SW480 (cell line): ENCODE measurements around the gene YIPF5.

ENCODE experiments used
- DNase-seq: peaks from one replicate; pipeline ENCODE4 v3.0.0-alpha.2; 2016; ENCODE audit warnings: low spot score

YIPF5 gene

DNA sequence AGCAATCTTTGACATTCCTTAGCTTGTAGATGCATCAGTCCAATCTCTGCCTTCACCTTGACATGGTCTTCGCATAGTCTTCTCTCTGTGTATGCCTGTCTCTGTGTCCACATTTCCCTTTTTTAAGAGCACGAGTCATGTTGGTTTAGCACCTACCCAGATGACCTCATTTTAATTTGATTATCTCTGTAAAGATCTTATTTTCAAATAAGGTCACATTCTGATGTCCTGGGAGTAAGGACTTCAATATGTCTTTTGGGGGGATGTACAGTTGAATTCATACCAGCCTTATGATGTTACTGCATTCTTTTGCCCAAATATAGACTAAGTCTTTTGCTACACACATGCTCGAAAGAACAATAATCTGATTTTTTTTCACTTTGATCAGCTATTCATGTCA is 7.1 kb upstream of the YIPF5 start:
- no peak for DNase-seq

DNA sequence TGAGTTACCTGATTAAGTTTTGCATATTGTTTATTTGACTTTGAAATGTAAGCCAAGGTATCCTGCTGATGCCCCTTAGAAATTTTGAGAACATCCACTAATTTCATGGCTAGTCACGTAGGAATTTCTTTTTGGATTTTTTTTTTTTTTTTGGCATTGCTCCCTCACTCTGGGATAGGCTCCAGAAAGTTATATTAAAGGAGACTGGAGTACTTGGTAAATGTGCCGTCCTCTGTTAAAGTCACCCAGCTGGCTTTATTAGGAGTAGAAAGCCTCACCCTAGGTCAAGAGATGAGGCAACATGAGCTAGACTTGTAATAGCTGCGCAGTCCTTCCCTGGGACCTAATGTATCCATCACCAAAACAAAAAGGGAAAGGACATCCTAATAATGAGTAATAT is 3.3 kb upstream of the YIPF5 start:
- no peak for DNase-seq

DNA sequence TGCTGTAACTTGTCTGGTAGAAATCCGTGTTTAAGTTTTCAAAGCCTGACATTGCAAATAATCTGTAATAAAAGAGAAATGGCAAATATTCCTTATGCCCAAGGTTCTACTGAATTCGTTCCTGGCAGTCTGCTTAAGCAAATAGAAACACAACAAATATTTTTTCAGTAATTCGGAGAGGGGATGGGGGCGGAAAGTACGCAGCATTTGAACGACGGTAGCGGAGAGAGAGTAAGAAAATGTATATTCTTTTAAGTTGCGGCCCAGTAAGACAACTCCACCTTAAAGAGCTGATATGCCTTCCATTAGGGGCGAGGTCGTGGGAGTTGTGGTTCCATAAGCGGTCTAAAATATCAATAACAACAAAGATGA is 569 bp downstream of the YIPF5 start:
- no peak for DNase-seq

DNA sequence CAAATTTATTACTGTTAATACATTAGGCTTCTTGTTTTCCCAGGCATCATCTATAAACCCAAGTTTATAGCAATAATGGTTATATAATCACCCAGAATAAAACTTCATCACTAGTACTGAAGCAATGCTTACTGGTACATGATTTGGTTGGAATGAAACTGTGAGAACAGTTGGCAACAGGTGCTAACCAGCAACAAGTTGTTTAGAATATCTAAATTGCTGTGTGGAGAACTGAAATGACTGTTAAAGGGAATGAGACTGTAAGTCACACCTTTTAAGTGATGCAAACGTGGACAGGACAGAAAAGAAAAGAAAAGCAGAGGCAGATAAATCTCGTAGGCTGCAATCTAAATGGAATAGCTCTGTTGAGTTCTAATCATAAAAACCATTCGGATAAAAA is 2.5 kb downstream of the YIPF5 start:
- DNase-seq: no peak

DNA sequence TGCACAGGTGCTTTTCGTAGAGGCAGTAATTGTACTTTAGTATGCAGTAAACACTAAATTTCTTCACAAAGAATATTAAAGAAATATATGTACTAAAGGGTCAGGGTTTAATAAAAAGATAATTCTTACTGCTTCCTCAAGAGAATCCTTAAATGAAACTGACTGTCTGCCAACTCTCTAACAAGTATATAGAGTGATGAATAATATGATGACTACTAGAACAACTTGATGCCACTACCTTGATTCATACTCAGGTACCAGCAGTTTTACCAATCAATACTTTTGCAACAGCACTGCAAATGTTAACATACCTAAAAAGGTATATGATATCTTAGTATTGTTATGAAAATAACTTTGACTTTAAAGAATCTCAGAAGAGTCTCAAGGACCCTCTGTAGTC is 3.8 kb downstream of the YIPF5 start:
- DNase-seq: no peak

DNA sequence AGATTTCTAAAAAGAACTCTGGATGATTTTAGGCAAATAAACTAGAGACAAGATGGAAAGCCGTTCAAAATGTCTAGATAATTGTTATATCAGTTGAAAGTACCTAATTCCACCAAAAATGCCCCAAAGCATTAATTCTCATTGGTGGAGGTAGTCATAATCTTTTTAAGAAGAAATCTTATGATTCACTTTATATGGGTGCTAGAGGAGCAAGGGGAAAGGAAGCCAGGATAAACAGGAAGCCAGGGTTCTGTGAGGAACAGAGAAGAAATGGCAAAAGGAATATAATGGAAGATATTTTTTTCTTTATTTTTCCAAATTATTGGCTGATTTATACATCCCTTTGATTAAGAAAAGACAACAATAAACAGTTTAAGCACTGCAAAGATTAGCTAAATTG is 7.8 kb downstream of the YIPF5 start:
- no peak for DNase-seq

DNA sequence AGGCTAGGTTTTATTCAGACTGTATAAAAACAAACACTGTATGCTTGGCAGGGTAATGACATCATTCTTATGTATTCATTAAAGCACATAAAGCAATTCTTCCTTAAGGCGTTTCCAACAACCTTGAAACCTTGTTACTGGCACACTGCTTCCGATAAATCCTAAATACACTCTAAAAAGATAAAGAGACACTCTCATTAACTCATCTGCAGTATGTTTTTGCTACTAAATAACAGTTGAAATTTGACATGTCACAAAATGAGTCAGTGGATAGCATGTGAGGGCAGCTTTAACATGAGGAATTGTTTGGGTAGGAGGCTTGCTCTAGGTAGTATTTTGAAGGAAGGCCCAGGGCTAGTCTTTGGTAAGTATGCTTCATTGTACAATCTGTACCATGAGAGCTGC is 13.7 kb downstream of the YIPF5 start:
- DNase-seq: no peak

DNA sequence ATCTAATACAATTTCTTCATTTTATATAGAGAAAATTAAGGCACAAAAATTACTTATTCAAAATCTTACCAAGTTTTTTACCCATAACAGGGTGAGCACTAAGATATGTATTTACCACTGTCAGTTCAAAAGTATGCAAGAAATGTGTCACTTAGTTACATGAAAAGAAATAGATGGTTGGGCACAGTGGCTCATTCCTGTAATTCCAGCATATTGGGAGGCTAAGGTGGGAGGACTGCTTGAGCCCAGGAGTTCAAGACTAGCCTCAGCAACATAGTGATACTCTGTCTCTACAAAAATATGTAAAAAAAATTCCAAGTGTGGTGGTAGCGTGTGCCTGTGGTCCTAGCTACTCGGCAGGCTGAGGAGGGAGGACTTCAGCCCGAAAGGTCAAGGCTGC is 19.4 kb downstream of the YIPF5 start:
- no peak for DNase-seq

DNA sequence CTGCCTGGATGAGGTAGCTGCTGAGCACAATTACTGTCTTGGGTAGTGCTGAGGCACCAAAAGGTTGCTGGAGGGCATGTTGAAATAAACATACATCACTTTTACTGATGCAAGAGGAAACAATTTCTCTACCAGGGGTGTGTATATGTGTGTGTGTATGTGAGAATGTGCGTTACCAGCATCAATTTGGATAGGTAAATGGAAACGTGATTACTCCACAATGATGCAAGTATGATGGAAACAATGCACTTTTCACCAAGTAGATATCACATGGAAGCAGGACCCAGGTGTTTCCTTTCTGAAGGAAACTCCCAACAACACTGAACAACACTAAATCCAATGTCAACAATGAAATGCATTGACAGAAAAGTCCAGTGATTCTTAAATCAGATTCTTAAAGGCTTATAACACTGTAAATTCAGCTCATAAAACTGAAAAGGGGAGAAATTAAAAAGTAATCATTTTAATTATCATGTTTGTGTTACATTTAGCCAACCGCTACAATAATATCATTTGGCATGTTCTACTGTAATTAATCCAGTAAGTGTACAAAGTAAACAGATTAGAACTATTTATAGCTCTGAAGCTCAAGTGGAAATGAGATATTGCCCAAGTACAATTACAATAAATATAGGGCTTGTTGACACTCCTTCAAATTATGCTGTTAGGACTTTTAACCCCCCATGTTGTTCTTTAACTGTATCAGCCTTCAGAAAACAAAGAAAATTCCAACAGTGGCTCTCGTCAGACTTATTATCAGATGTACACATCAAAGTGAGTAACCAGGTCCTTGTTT is 25.3 kb downstream of the YIPF5 start:
- no peak for DNase-seq

DNA sequence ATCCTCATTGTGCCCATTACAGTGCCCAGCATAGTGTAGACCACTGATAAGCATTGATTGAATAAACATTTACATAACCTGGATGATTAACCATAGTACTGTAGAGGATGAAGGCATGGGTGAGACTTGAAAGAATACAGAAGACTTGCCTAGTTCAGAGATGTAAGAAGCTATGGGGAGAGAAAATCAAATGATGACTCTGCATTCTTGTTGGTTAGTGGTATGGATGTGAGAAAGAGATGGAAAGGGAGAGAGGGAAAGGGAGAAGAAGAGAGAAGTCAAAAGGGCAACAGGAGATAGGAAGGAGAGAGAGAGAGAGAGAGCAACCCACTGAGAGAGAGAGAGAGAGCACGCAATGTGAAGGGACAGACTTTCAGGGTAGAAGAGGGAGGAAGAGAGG is 26.8 kb downstream of the YIPF5 start:
- no peak for DNase-seq

DNA sequence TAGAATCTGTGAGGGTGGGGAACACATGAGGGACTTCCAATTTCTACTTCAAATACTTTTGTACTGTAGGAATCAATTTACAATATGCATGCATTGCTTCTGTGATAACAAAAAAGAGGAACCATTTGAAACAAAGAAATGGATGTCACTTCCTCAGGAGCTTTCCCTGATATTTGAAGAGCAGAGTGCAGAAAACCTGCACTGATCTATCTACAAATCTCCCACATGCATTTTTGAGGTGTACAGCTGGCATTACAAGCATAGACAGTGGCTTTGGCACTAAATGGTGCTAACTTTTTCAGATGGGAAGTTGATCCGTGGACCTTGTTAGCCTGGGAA is 27.7 kb downstream of the YIPF5 start:
- no peak for DNase-seq

DNA sequence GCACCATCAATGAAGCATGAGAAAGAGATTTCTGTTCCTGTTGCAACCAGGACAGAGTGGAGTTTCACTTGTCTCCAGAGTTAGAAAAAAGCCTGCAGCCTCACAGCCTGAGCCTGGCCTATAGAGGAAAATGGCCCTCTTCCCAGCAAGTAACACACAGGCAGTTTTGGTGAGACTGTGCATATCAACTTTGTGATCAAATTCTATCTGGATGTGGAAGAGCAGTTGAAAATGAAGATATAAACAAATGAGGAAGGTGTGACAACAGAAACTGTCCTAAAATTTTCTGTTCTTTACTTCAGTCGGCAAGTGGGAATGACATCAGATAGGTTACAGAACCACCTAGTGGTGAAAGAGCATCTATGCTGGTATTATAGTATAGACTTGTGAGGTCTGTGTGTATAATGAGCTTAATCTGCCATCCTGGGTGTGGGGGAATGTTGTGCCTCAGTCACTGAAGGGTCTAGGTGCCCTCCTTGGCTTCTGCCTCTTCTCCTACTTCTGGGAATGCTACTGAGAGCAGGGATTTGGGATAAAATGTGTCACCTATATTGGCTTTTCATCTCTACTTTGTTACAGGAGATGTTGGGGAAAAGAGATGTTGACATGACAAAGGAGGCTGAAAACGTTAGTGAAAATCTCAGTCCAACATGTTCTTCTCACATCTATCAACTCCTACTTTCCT is 28.2 kb downstream of the YIPF5 start:
- DNase-seq: peak; percentile 76

DNA sequence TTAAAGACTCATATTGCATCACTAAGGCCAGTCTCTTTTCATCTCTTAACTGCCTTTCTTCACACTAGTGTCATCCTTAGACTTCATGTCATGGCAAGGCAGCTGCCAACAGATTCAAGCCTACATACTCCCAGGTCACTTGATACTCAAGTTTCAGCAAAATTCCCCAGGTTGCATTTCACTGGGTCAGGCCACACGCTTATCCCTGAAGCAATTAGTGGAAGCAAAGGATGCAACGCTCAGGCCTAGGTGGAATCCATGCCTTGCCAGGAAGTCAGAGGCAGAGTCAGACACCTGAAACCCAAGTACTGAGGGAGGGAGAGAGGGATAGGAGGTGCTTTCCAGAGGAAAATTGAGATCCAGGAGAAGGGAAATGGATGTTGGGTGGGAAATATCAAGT is 28.9 kb downstream of the YIPF5 start:
- DNase-seq: no peak

DNA sequence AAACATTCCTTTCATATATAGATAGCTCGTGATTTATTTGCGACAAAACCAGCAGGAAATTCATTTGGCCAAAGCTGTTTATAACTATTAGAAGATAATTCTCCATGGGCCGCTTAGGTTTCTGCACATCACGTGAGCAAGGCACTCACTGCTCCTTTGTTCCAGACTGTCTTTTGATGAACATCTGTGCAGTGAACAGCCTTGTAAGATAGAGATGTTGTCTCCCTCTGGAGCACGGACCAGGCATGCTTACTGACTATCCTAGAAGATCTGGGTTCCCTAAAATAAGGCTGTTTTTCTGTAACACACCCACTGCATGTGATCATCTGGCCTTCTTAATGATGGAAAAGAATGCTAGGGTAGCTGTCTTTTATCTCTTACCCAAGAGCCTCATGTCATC is 30.9 kb downstream of the YIPF5 start:
- DNase-seq: no peak

DNA sequence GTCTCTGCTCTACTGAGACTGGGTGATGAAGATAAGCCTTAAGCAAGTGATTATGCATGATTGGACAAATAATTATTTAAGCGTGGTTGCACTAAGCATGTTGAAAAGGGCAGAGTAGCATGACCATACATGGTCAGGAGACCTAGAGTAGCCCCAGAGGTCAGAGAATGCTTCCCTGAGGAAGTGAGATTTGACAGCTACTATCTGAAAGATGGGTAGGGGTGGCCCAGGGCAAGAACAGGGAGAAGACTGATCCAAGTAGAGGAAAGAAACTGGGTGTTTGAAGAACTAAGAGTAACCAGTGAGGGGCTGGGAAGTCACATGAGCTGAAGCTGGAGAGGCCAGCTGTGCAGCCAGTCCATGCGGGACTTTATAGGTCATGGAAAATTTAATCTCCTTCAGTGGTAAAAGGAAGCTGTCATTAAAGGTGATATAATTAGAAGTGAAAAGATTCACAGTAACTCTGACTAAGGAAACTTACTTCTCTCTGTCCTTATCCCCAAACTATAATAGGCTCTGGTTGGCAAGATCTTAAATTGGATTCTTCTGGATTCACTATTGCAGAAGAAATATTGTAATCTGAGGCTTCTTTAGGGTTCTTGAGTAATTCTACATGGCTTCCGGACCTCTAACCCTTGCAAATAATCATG is 35.2 kb downstream of the YIPF5 start:
- DNase-seq: no peak

DNA sequence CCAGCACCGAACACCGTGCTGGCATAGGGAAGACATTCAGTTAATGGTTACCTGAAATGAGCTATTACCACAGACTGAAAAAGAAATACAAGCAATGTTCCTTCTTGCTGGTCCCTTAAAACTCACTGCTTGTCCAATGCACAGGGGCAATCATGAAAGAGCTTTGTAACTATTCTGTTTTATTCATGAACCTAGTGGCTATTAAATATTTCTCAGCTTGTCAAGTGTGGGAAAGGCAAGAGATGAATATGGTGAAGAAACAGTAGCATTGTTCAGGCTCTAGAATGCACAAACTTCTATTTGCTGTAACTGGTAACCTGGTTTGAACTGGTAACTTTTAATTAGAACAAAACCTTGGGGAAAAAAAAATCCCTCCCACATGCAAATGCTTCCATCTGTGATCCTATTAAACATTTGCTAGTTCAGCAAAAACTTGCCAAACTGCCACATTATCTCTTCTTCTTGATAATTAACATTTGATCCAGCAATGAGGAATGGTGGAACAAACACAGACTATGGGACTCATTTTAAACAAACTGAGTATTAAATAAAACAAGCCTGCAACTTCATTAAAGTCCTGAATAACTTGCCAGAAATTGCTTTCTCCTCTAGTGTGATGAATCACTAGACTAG is 36.1 kb downstream of the YIPF5 start:
- DNase-seq: no peak

DNA sequence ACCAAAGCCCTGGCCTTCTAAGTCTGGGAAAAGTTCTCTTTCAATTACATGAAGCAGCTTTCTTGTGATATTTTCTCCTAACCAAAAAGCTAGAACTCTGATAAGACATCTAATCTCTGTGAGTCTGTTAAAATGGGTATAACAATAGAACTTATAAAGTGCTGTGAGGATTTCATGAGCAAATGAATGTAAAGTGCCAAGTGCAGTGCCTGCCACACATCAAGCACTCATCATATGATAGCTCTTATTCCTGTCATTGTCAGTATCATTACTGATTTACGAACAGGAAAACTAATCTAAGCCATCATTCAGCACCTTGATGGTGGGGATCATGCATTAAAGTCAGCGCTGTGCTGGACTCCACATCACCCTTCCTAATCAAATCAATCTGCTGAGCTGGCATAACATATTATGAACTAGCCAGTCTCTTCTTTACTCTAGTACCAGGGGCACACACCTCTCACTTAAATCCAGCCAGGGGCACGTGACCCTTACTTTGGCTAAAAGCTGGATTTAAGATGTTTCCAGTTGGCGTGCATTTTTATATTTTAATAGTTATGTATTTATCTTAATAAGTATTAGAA is 37.3 kb downstream of the YIPF5 start:
- DNase-seq: no peak

DNA sequence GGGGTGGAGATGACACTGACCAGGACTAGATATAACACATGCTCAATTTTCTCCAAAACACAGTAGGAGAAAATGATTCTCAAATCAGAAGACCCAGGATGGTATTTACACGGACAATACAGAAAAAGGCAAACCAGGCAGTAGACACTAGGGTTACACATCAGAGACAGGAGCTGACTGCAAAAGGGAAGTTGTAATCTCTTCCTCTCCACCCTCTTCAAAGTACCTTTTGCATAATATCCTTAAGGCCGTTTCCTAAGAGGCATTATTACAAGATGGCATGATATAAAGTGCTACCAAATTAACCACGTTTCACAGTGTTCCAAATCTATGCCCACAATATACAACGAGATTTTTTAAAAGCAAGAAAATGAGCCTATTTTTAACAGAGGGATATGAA is 39.2 kb downstream of the YIPF5 start:
- no peak for DNase-seq

DNA sequence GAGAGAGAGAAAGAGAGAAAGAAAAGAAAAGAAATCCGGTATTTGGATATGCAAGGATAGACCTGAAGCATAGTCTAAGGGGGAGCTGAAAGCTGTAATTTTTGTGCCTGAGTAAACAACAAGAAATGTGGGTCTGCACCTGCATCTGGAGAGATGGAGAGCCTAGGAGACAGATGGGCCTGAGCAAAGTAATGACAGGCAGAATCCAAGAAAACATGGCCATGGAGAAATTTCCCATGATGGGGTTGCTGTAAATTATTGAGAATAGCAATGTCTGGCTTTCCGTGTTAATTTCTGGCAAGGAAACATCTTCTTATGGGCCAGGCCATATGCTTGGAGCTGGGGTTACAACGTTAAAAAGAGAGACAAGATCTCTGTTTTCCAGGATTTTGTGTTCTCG is 40.2 kb downstream of the YIPF5 start:
- DNase-seq: no peak

DNA sequence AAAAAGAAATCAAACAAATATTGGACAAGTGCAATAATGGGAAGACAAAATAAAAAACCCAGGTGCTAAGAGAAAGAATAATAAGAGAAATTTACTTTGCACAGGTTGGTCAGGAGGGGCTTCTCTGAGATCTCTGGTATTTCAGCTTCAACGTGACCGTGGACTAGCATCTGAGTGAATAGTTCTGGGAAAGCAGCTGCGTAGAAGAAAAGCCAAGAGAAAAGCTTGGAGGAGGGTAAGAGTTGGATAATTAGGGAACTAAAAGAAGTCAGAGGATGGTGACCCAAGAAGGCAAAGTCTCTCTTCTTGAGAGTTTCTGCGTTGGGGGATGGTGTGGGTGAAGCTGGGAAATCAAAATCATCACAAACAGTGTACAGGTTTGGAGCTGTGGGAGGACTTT is 41.6 kb downstream of the YIPF5 start:
- no peak for DNase-seq

DNA sequence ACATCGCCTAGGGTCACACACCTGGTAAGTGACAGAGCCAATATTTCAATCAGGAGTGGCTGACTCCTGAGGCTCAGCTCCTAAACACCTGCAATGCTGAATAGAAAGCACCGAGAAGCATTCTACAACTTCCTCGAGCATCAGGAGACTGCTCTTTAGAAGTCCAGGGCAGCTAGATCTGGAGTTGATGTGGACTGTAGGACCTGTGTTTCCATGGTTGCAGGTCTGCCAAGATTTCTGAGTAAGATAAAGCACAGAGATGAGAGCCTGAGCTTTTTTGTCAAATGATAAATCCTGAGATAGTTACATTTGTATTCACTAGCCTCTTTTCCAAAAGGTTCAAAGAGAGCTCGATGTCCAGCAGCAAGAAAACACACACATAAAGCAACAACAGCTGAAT is 43.8 kb downstream of the YIPF5 start:
- no peak for DNase-seq

DNA sequence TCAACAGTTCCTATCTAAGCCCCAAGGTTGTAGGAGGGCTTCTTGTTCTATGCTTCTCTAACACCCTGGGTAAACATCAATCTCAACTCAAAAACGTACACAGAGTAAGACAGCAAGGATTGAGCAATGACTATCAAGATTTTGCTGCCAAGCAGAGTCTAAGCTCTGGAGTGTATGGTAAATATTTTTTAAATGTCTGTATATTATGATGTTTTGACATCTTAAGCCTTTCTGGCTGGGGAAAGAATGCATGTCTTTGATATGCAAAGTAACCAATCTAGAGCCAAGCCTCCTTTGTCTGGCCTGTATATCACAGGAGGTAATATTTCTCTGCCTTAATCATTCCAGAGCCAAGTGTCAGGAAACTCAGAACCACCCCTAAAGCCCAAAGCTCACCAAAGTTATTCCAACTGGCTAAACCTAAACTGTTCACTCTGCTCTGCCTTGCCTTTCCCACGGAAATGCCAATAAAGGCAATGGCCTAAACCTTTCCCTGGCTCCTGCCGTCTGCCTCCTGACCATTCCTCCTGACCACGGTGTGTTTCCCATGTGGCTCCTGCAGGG is 45.2 kb downstream of the YIPF5 start:
- DNase-seq: peak; percentile 9
